Measurements from ENCODE around the gene CADPS2.

The CADPS2 gene

DNA sequence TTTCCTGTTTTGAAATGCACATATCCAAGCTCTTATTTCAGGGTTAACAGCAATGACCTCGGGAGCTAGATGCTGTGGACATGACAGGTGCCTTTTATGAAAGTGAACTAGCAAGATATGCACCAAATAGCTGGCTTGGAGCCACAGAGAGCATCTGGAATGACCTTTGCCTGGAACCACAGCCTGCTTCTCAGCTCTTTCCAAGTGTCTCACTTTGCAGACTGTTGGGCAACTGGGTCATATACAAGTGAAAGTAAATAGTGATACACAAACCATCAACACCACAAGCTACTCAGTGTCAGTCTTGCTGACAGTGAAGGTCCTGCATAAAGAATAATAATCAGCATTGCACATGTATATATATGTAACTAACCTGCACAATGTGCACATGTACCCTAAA is 370.9 kb downstream of the CADPS2 start:
- Histone ChIP-seq H2AFZ (ENCODE audit: low read depth, low read length) (no peak overlapping the region), H3K9me3 (ENCODE audit: insufficient read depth, low read length, severe bottlenecking) (no peaks in the 10 kb centered on the region), H4K20me1 (ENCODE audit: insufficient read depth, low read length) (no peaks in the 10 kb centered on the region), H3K9ac (ENCODE audit: low read depth, low read length) (no peak overlapping the region), H3K79me2 (ENCODE audit: insufficient read depth, low read length) (no peaks in the 10 kb centered on the region), H3K27ac (ENCODE audit: low read length) (no peak overlapping the region), H3K36me3 (ENCODE audit: insufficient read depth, low read length) (no peaks in the 10 kb centered on the region), H3K4me1 (ENCODE audit: insufficient read depth, low read length) (no peaks in the 10 kb centered on the region), H3K27me3 (ENCODE audit: insufficient read depth, low read length, poor library complexity) (no peaks in the 10 kb centered on the region), H3K4me2 (ENCODE audit: insufficient read depth, low read length) (no peak overlapping the region), H3K4me3 (ENCODE audit: low read depth in 1 of 2, low read length in 2 of 2) (no peak overlapping the region)
- no peak for TF ChIP-seq EZH2 (IDR thresholded peaks at IDR 0.05; ENCODE audit: borderline replicate concordance, low read depth, low read length, severe bottlenecking)
- TF ChIP-seq, protein P1, sequence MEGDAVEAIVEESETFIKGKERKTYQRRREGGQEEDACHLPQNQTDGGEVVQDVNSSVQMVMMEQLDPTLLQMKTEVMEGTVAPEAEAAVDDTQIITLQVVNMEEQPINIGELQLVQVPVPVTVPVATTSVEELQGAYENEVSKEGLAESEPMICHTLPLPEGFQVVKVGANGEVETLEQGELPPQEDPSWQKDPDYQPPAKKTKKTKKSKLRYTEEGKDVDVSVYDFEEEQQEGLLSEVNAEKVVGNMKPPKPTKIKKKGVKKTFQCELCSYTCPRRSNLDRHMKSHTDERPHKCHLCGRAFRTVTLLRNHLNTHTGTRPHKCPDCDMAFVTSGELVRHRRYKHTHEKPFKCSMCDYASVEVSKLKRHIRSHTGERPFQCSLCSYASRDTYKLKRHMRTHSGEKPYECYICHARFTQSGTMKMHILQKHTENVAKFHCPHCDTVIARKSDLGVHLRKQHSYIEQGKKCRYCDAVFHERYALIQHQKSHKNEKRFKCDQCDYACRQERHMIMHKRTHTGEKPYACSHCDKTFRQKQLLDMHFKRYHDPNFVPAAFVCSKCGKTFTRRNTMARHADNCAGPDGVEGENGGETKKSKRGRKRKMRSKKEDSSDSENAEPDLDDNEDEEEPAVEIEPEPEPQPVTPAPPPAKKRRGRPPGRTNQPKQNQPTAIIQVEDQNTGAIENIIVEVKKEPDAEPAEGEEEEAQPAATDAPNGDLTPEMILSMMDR (IDR thresholded peaks at IDR 0.05; ENCODE audit: borderline replicate concordance, extremely low read depth, low read length, poor library complexity, severe bottlenecking), result no peak
- ATAC-seq (ENCODE audit: insufficient read depth, low read depth), result no peak
- no peak for DNase-seq

DNA sequence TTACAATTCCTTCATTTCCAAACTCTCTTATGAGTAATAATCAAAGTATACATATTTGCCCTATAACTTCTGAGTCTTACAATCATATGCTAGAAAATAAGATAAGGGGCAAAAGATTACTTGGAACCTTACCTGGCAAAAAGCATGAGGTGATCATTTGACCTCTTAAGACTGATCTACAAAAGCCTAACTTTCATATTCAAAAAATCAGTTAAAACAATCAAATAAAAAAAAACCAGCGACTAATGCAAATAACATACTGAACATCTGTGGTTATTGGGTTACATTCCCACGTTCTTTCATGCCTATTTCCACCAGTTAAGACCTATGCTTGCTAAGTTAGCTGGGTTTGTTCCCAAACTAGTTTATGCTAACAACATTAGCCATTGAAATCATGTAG is 375.0 kb downstream of the CADPS2 start:
- no peaks in the 10 kb centered on the region for H3K27me3 ChIP-seq (ENCODE audit: insufficient read depth, low read length, poor library complexity)
- H3K9me3 ChIP-seq (ENCODE audit: insufficient read depth, low read length, severe bottlenecking), result no peaks in the 10 kb centered on the region
- H2AFZ ChIP-seq (ENCODE audit: low read depth, low read length), result no peak overlapping the region
- H3K36me3 ChIP-seq (ENCODE audit: insufficient read depth, low read length), result no peaks in the 10 kb centered on the region
- no peak overlapping the region for H3K4me3 ChIP-seq (ENCODE audit: low read depth in 1 of 2, low read length in 2 of 2)
- no peak overlapping the region for H3K4me2 ChIP-seq (ENCODE audit: insufficient read depth, low read length)
- no peak overlapping the region for H3K9ac ChIP-seq (ENCODE audit: low read depth, low read length)
- H3K27ac ChIP-seq (ENCODE audit: low read length), result no peak overlapping the region
- H3K79me2 ChIP-seq (ENCODE audit: insufficient read depth, low read length), result no peaks in the 10 kb centered on the region
- H3K4me1 ChIP-seq (ENCODE audit: insufficient read depth, low read length), result no peaks in the 10 kb centered on the region
- DNase-seq (no peak), ATAC-seq (ENCODE audit: insufficient read depth, low read depth) (no peak)
- TF ChIP-seq EZH2 (IDR thresholded peaks at IDR 0.05; ENCODE audit: borderline replicate concordance, low read depth, low read length, severe bottlenecking), result no peak
- TF ChIP-seq, protein P1 (IDR thresholded peaks at IDR 0.05; ENCODE audit: borderline replicate concordance, extremely low read depth, low read length, poor library complexity, severe bottlenecking), result no peak
- no peaks in the 10 kb centered on the region for H4K20me1 ChIP-seq (ENCODE audit: insufficient read depth, low read length)

DNA sequence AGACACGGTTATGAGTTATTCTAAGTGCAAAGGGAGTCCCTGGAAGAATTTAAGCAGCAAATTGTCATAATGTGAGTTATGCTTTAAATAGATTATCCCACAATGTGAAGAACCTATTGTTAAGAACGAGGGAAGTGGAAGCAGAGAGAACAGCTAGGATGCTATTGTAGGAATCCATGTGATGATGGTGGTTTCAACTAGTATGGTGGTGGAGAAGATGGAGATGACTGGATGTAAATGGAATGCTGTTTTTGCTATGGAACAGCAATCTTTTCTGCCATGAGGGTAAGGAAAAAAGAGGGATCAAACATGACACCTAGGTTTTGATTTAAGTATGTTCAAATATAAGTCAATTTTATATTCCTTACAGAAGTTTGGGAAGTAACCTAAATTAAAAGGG is 378.7 kb downstream of the CADPS2 start:
- Histone ChIP-seq H3K4me3 (ENCODE audit: low read depth in 1 of 2, low read length in 2 of 2) (no peak overlapping the region), H3K36me3 (ENCODE audit: insufficient read depth, low read length) (no peaks in the 10 kb centered on the region), H3K79me2 (ENCODE audit: insufficient read depth, low read length) (no peaks in the 10 kb centered on the region), H3K4me2 (ENCODE audit: insufficient read depth, low read length) (no peak overlapping the region), H3K27ac (ENCODE audit: low read length) (no peak overlapping the region), H2AFZ (ENCODE audit: low read depth, low read length) (no peak overlapping the region), H3K9ac (ENCODE audit: low read depth, low read length) (no peak overlapping the region), H3K9me3 (ENCODE audit: insufficient read depth, low read length, severe bottlenecking) (no peaks in the 10 kb centered on the region), H3K4me1 (ENCODE audit: insufficient read depth, low read length) (no peaks in the 10 kb centered on the region), H3K27me3 (ENCODE audit: insufficient read depth, low read length, poor library complexity) (no peaks in the 10 kb centered on the region), H4K20me1 (ENCODE audit: insufficient read depth, low read length) (no peaks in the 10 kb centered on the region)
- TF ChIP-seq, protein P1 (IDR thresholded peaks at IDR 0.05; ENCODE audit: borderline replicate concordance, extremely low read depth, low read length, poor library complexity, severe bottlenecking), result no peak
- TF ChIP-seq EZH2 (IDR thresholded peaks at IDR 0.05; ENCODE audit: borderline replicate concordance, low read depth, low read length, severe bottlenecking), result no peak
- no peak for ATAC-seq (ENCODE audit: insufficient read depth, low read depth)
- no peak for DNase-seq

DNA sequence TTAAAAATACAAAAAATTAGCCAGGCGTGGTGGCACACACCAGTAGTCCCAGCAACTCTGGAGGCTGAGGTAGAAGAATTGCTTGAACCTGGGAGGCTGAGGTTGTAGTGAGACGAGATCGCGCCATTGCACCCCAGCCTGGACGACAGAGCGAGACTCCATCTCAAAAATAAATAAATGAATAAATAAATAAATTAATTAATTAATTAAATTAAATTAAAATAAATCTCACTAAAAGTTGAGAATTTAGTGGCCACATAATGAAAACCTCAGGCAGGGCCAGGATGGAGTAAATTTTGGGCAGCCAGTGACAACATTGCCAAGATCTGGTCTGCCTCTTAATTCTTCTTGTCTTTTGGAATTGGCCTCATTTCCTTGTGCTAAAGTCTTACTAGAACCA is 394.3 kb downstream of the CADPS2 start:
- DNase-seq (no peak), ATAC-seq (ENCODE audit: insufficient read depth, low read depth) (no peak)
- Histone ChIP-seq H3K4me1 (ENCODE audit: insufficient read depth, low read length) (no peaks in the 10 kb centered on the region), H4K20me1 (ENCODE audit: insufficient read depth, low read length) (no peaks in the 10 kb centered on the region), H3K9ac (ENCODE audit: low read depth, low read length) (no peak overlapping the region), H3K36me3 (ENCODE audit: insufficient read depth, low read length) (no peaks in the 10 kb centered on the region), H3K4me3 (ENCODE audit: low read depth in 1 of 2, low read length in 2 of 2) (no peak overlapping the region), H2AFZ (ENCODE audit: low read depth, low read length) (no peak overlapping the region), H3K27ac (ENCODE audit: low read length) (no peak overlapping the region), H3K9me3 (ENCODE audit: insufficient read depth, low read length, severe bottlenecking) (no peaks in the 10 kb centered on the region), H3K27me3 (ENCODE audit: insufficient read depth, low read length, poor library complexity) (no peaks in the 10 kb centered on the region), H3K4me2 (ENCODE audit: insufficient read depth, low read length) (no peak overlapping the region), H3K79me2 (ENCODE audit: insufficient read depth, low read length) (no peaks in the 10 kb centered on the region)
- TF ChIP-seq EZH2 (IDR thresholded peaks at IDR 0.05; ENCODE audit: borderline replicate concordance, low read depth, low read length, severe bottlenecking), result no peak
- TF ChIP-seq, protein P1 (IDR thresholded peaks at IDR 0.05; ENCODE audit: borderline replicate concordance, extremely low read depth, low read length, poor library complexity, severe bottlenecking), result no peak
